OCI-LY7 (cell line): Measurements from ENCODE around the gene PAX2. TPM values are rescaled to one million over a fixed set of nuclear protein-coding genes. Genes with fewer than 3 reads are reported as not detected.

ENCODE experiments used
- BruUV-seq: library from RNA; stranded (reverse); fragments of 400-500 nt; replicated peaks from 2 replicates; lab custom pipeline; 2021; lab: Mats Ljungman, UMichigan
- CTCF ChIA-PET: fragments of 300-600 bp; sonication (Branson Sonifier 250); formaldehyde crosslinking; loops from one replicate; lab custom pipeline; 2022; ENCODE audit warnings: antibody characterized with exemption; ENCODE audit not compliant: unreplicated experiment; lab: Charles Lee
- POLR2A ChIA-PET: fragments of 300-600 bp; sonication (Branson Sonifier 250); formaldehyde crosslinking; loops from one replicate; lab custom pipeline; 2022; ENCODE audit warnings: antibody characterized with exemption; lab: Charles Lee
- DNase-seq: peaks from one replicate; pipeline ENCODE4 v3.0.0-alpha.2; 2015; ENCODE audit warnings: low spot score
- H2AFZ ChIP-seq: fragments of 200-600 bp; sonication (generic), shearing (Covaris generic); 2 replicates; pipeline ENCODE4 v1.6.1; 2014; ENCODE audit warnings: mild to moderate bottlenecking, antibody characterized with exemption, low read length, moderate library complexity
- H3K27ac ChIP-seq: fragments of 200-600 bp; sonication (generic); 2 replicates; pipeline ENCODE4 v1.5.1; 2014; ENCODE audit warnings: mixed run types, low read depth, mild to moderate bottlenecking, moderate library complexity, low read length, inconsistent platforms; ENCODE audit not compliant: poor library complexity, severe bottlenecking
- H3K36me3 ChIP-seq: fragments of 200-600 bp; sonication (generic); 2 replicates; pipeline ENCODE4 v1.6.1; 2014; ENCODE audit warnings: mild to moderate bottlenecking, antibody characterized with exemption, low read length, moderate library complexity, mixed read lengths; ENCODE audit not compliant: insufficient read depth
- H3K4me1 ChIP-seq: fragments of 200-600 bp; sonication (generic); 2 replicates; pipeline ENCODE4 v1.5.1; 2014; ENCODE audit warnings: mild to moderate bottlenecking, low read length; ENCODE audit not compliant: insufficient read depth, poor library complexity, severe bottlenecking
- H3K4me2 ChIP-seq: fragments of 200-600 bp; sonication (generic); 2 replicates; pipeline ENCODE4 v1.6.1; 2014; ENCODE audit warnings: mild to moderate bottlenecking, low read length
- H3K4me3 ChIP-seq: fragments of 200-600 bp; sonication (generic); 2 replicates; pipeline ENCODE4 v1.5.1; 2014; ENCODE audit warnings: mild to moderate bottlenecking, low read depth, low read length; ENCODE audit not compliant: poor library complexity, severe bottlenecking
- H3K79me2 ChIP-seq: fragments of 200-600 bp; sonication (generic); 2 replicates; pipeline ENCODE4 v1.6.1; 2016; ENCODE audit warnings: low read depth, mild to moderate bottlenecking, low read length, moderate library complexity, mixed read lengths; ENCODE audit not compliant: insufficient read depth
- H3K9me2 ChIP-seq: fragments of 200-600 bp; sonication (generic); 2 replicates; pipeline ENCODE4 v1.6.1; 2016; ENCODE audit warnings: mild to moderate bottlenecking, low read length, mixed read lengths; ENCODE audit not compliant: insufficient read depth
- H3K9me3 ChIP-seq: fragments of 200-600 bp; sonication (generic); 2 replicates; pipeline ENCODE4 v1.6.1; 2014; ENCODE audit warnings: mild to moderate bottlenecking, mixed run types, low read length, mixed read lengths
- H4K20me1 ChIP-seq: fragments of 200-600 bp; sonication (generic); 2 replicates; pipeline ENCODE4 v1.6.1; 2014; ENCODE audit warnings: mild to moderate bottlenecking, antibody characterized with exemption, low read length, moderate library complexity, mixed read lengths; ENCODE audit not compliant: insufficient read depth
- CTCF ChIP-seq: fragments of 200-600 bp; sonication (generic); conservative IDR thresholded peaks from 2 replicates; pipeline ENCODE4 v1.5.1; 2014; ENCODE audit warnings: mild to moderate bottlenecking, antibody characterized with exemption, low read length, moderate library complexity, mixed read lengths
- EZH2phosphoT487 ChIP-seq: fragments of 200-600 bp; sonication (generic); IDR thresholded peaks from 2 replicates; pipeline ENCODE4 v1.6.1; 2018; ENCODE audit warnings: low read depth, borderline replicate concordance, mild to moderate bottlenecking, mixed run types, antibody characterized with exemption, low read length, moderate library complexity, mixed read lengths
- intact Hi-C: fragments of 100-400 bp; cut with micrococcal nuclease; formaldehyde crosslinking; loops from one replicate; pipeline ENCODE4 v1.10.0; 2022; ENCODE audit not compliant: unreplicated experiment
- total RNA-seq, 2 experiments: library from RNA; depleted of rRNA in 1 of 2; stranded (reverse); fragments of >200 nt in 1 of 2; shearing (Covaris generic) in 1 of 2; gene quantifications; 2 replicates each; pipeline ENCODE4 v1.2.3, GENCODE V29; 2014 to 2022

The PAX2 gene
- total RNA-seq, 2 experiments from 2014 or later: not detected

GRCh38 chr10:100864978-100865377 lies 119.6 kb downstream of the PAX2 start:
- TF ChIP-seq EZH2phosphoT487: no peak
- no peak for TF ChIP-seq CTCF
- Histone ChIP-seq H3K4me2 (no peak overlapping the region), H3K36me3 (no peaks in the 10 kb centered on the region), H3K9me3 (no peaks in the 10 kb centered on the region), H3K79me2 (no peaks in the 10 kb centered on the region), H4K20me1 (no peaks in the 10 kb centered on the region), H3K9me2 (no peaks in the 10 kb centered on the region), H3K27ac (no peak overlapping the region), H2AFZ (no peak overlapping the region), H3K4me3 (no peak overlapping the region), H3K4me1 (no peaks in the 10 kb centered on the region)
- POLR2A ChIA-PET: interaction anchor here (0.6 kb wide), 1 partner anchor 17 kb away, joined by 5 read pairs; no protein-coding TSS in a partner anchor
- CTCF ChIA-PET: no interaction called here
- intact Hi-C loops: no loop called here
- no peak for DNase-seq
- BruUV-seq: no TSS peak

GRCh38 chr10:100866010-100866409 lies 120.6 kb downstream of the PAX2 start:
- no peaks in the 10 kb centered on the region for H3K9me2 ChIP-seq
- no peaks in the 10 kb centered on the region for H3K9me3 ChIP-seq
- H3K36me3 ChIP-seq: no peaks in the 10 kb centered on the region
- H3K4me3 ChIP-seq: no peak overlapping the region
- ChIA-PET POLR2A (no interaction called here), CTCF (interaction anchor here (0.5 kb wide), 1 partner anchor 46 kb away, joined by 4 read pairs; no protein-coding TSS in a partner anchor)
- TF ChIP-seq EZH2phosphoT487: no peak
- no peak for TF ChIP-seq CTCF
- intact Hi-C loops: no loop called here
- H3K79me2 ChIP-seq: no peaks in the 10 kb centered on the region
- no peaks in the 10 kb centered on the region for H3K4me1 ChIP-seq
- no peak overlapping the region for H3K27ac ChIP-seq
- no peak for DNase-seq
- H2AFZ ChIP-seq: no peak overlapping the region
- BruUV-seq: no TSS peak
- H4K20me1 ChIP-seq: no peaks in the 10 kb centered on the region
- H3K4me2 ChIP-seq: no peak overlapping the region

- Histone ChIP-seq H3K4me2 (no peak overlapping the region), H3K36me3 (no peaks in the 10 kb centered on the region), H3K27ac (no peak overlapping the region), H3K9me2 (no peaks in the 10 kb centered on the region), H4K20me1 (no peaks in the 10 kb centered on the region), H3K4me1 (no peaks in the 10 kb centered on the region), H3K9me3 (no peaks in the 10 kb centered on the region), H3K4me3 (no peak overlapping the region), H2AFZ (no peak overlapping the region), H3K79me2 (no peaks in the 10 kb centered on the region)
- intact Hi-C loops: no loop called here
- no TSS peak for BruUV-seq
- ChIA-PET POLR2A (interaction anchor here (0.7 kb wide), 1 partner anchor 25 kb away, joined by 3 read pairs; no protein-coding TSS in a partner anchor), CTCF (no interaction called here)
- TF ChIP-seq EZH2phosphoT487: no peak
- no peak for DNase-seq
Measured at GRCh38 chr10:100866575-100867098, 121.3 kb downstream of the PAX2 start.
